ENCODE measurements around the gene NDUFB4.

- TF ChIP-seq, protein P1, sequence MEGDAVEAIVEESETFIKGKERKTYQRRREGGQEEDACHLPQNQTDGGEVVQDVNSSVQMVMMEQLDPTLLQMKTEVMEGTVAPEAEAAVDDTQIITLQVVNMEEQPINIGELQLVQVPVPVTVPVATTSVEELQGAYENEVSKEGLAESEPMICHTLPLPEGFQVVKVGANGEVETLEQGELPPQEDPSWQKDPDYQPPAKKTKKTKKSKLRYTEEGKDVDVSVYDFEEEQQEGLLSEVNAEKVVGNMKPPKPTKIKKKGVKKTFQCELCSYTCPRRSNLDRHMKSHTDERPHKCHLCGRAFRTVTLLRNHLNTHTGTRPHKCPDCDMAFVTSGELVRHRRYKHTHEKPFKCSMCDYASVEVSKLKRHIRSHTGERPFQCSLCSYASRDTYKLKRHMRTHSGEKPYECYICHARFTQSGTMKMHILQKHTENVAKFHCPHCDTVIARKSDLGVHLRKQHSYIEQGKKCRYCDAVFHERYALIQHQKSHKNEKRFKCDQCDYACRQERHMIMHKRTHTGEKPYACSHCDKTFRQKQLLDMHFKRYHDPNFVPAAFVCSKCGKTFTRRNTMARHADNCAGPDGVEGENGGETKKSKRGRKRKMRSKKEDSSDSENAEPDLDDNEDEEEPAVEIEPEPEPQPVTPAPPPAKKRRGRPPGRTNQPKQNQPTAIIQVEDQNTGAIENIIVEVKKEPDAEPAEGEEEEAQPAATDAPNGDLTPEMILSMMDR (IDR thresholded peaks at IDR 0.05): no peak
- TF ChIP-seq POLR2A (IDR thresholded peaks at IDR 0.05): no peak
- TF ChIP-seq POLR2AphosphoS5 (IDR thresholded peaks at IDR 0.05): no peak
- no peak for TF ChIP-seq EP300 (IDR thresholded peaks at IDR 0.05)
Observed at GRCh38 chr3:120599211-120599610, 3.1 kb downstream of the NDUFB4 start.
